Limb (tissue), 2 donors: ENCODE measurements around the gene ATP1A2.
A peak's percentile ranks its signal among the peaks of the same experiment; 100 is the strongest.
"Not testable (repeated sequence)": the region's sequence is repeated elsewhere in the genome, so short reads cannot be mapped to it uniquely, and the experiment has no call there.

Experiments used
- DNase-seq, 2 donors: peaks; one replicate each; pipeline ENCODE4 v3.0.0-alpha.2; 2016; ENCODE audit errors: extremely low spot score in 2 of 2

Gene ATP1A2

DNA sequence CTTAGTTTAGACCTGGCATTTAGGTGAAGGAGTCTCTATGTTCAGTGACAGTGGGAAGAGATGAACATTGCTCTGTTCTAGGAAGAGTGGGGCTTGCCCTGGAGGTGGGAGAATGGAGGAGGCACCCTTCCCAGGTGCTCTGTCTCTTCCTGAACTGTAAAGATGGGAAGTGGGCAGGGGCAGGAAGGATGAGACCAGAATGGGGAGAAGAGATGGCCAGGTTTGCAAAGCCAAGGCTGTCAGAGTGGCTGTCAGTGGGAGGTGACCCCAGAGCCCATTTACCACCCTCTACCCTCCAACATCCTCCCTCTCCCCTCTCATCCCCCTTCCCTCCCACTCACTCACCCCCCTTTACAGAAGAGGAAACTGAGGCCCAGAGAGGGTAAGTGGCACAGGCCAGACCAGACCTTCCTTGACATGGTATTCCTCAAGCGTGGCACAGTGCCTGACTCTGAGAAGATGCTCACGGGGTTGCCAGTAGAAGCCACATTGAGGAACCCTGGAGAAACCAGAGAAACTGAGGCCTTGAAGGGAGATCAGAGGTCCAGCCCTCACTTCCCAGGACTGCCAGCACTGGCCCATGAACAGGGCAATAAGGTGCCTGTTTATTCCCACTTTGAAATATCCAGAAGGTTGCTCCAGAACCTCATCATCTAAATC lies 15.7 kb upstream of the ATP1A2 start:
- no peak for DNase-seq

DNA sequence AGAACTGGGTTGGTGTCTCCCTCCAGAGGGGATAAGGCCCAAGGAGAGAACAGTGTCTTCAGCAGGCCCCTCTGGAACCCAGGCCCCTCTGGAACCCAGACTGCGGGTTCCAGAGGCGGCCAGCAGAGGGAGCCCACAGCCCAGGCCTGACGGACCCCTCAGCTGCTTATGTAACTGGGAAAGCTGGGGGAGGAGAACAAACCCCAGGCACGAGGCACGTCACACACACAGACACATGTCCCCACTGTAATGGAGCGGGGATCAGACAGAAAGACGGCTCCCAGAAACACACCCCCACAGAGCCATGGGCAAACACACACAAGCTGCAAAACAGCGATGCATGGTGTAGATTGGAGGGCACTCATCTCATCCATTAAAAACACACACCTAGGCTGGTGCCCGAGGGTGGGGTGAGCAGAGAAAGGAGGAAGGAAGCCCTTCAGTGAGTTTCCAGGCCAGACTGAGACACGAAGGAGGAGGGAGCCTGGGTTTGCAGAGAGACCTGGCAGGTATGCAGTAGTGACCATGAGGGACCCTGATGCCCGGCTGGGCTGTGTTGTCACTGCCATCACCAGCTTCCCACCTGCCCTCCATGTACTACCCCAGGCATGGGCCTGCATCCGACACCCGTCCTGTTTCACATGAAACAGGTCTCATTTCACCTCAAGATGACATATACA lies 14.4 kb upstream of the ATP1A2 start:
- peak; percentile 87 to 88 for DNase-seq

DNA sequence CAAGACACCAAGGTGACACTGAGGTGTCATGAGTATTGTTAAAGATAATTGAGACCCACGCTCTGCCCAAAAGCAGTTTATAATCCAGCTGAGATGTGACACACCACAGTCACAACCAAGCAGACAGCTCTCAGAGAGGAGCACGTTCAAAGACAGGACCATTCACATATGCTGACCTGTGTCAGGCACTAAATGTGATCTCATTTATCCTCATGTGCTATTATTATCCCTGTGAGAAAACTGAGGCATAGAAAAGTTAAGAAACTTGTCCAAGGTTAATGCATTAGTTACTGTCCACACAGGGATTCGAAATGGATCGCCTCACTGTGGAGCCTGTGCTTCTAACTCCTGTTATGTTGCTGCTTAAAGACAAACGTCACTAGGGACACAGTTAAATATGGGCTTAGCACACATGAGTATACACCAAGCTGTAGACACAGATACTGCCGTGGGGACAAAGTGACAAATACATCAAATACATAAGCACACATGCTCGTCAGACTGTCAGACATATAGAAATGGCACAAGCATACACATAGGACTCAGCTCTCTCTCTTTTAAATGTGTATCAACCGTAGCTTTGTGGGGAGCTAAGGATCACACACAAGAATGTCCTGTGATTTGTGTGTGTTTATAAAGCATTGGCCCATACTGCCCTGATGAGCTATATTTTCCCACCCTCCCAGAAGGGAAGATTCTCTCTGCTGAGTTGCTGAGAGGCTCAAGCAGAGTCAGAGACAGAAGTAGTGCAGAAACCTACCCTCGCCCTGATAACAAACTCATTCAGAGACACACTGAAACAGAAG lies 13.6 kb upstream of the ATP1A2 start:
- DNase-seq, result no peak

DNA sequence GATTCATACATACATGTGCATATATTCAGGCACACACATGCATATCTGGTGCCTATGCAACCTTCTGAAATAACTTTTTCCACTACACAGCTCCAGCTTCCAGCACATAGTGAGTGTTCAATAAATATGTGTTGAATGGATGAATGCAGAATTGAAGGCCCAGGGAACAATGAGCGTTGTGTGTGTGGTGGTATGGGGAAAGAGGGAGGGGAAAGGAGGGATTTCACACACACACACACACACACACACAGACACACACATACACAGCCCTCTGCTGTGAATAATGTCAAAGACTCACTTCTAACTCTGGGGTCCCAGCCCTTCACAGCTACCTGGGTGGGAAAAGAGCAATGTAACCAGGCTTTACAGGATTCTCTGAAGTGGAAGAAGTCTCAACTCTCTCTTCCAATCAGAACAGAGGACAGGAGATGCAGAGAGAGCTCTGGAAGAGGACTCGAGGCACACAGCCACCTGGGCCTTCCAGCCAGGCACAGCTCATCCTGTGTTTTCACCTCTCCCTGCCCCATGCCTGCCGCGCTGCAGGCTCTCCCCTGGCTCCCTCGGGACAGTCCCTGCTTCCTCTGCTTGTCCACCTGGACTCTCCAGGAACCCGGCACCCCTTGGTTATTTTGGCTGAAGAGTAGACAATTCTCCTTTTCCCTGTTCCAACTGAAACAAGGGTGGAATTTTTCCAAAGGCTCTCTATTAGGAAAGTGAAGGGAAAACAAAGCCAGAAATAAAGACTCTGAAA lies 11.7 kb upstream of the ATP1A2 start:
- no peak for DNase-seq

DNA sequence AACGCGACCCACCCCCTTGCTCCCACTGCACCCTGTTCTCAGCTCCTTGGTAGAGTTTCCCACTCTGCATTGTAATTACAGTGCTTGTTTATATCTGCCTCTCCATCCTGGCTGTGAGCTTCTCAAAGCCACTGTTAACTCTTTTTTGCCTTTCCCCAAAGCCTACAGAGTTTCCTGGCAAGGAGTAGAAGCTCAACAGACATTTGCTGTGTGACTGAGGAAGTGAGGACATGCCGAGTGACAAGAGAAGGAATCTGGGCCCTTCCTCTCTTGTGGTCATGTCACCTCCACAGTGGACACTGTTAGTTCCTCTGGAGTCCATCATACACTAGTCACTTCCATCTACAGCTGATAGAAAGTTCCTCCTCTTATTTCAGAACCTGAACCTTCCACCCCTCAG lies 11.1 kb upstream of the ATP1A2 start:
- DNase-seq, result no peak

DNA sequence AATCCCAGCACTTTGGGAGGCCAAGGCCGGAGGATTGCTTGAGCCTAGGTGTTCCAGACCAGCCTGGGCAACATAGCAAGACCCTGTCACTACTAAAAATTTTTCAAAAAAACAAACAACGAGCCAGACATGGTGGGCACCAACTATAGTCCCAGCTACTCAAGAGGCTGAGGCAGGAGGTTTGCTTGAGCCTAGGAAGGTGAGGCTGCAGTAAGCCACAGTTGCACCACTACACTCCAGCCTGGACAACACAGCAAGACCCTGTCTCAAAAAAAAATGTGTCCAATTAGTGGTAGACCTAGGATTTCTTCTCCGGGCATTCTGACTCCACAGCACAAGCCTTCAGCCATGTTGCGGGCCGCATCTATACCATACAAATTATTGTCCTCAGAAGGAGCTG lies 10.4 kb upstream of the ATP1A2 start:
- no peak for DNase-seq

DNA sequence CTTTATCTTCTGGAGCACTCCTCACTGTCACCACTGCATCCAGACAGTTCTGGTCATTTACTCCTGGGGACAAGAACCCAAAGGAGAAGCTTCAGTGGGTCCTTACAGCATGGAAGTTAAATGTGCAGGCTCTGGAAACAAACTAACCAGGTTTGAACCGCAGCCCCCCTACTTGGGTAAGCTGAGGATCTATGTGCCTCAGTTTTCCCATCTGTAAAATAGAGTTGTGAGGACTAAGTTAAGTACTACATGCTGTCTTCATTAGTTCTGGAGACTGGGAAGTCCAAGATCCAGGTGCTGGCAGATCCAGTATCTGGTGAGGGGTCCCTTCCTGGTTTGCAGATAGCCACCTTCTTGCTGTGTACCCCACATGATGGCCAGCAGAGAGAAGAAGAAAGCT lies 8.0 kb upstream of the ATP1A2 start:
- DNase-seq, result no peak

DNA sequence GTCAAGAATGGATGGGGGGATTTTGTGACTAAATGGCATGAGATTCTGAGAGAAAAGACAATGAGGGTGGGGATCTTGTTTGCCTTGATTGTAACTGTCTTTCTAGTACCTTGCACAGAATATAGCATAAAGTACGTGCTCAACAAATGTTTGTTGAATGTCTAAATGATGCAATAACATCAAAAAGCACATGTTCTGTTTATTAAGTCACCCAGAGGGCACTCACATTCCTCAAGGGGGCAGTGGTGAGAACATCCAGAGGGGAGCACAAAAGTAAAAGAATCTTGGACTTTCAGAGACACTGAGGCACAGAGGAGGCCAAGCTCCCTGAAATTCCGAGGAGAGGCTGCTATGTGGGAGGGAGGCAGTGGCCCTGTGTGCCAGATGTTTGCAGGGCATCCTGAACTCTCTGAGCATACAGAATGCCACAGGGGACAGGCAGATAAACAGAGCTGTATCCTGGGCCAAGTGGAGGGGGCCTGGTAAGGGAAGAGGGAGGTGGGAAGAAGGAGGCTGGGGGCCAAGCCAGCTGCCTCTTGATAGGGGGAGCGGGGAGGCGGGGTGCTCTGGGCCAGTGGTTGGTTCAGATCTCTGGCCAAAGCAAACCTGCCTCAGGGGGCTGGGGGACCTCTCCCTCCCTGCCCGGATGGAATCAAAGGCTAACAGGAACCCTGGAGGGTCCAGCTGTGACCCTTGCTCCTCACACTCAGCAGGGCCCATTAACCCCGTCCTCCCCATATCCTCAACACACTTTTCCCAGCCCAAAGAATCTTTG lies 6.5 kb upstream of the ATP1A2 start:
- DNase-seq, result peak; percentile 29 to 65

DNA sequence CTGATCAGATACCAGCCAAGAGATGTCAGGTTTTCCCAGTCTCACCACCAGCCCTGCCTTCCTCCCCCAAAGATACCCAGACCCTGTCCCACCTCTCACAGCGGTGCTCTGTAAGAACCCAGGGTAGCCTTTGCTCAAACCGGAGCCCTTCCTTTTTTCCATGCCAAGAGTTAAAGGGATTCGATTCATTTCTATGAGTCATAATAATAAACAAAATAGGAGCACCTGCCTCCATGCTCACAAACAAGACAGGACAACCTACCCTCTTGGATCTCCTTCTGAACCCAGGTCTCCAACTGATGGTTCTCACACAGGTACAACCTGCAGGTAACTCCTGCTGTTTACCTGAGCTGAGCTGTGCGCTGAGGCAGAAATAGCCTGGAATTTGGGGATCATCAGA lies 5.9 kb upstream of the ATP1A2 start:
- DNase-seq, result no peak

DNA sequence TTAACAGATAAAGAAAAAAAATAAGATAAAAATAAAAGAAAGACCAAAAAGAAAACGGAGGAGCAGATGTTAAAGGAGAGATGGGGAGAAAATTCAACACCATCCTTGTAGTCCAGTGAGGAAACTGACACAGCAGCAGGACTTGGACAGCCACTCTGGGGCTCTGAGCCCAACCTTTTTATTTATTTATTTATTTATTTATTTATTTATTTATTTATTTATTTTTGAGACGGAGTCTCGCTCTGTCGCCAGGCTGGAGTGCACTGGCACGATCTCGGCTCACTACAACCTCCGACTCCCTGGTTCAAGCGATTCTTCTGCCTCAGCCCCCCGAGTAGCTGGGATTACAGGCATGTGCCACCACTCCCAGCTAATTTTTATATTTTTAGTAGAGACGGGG lies 4.1 kb upstream of the ATP1A2 start:
- not testable (repeated sequence) for DNase-seq

DNA sequence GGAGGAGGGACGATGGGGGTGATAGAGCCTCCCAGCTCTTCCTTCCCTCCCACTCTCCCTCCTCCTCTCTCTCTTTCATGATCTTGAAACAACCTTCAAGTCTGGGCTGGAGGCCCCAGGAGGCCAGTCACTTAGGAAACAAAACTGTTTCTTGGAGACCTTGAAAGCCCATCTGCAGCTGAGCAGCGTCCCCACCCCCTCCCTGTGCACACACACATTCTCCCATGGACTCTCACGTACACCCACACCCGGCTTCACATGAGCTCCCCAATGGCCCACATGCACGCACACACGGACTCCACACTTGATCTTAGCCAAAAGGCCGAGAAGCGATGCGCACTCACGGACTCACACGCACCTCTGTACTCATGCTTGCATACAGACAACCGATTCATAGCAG lies 3.2 kb upstream of the ATP1A2 start:
- DNase-seq, result peak; percentile 53 to 57

DNA sequence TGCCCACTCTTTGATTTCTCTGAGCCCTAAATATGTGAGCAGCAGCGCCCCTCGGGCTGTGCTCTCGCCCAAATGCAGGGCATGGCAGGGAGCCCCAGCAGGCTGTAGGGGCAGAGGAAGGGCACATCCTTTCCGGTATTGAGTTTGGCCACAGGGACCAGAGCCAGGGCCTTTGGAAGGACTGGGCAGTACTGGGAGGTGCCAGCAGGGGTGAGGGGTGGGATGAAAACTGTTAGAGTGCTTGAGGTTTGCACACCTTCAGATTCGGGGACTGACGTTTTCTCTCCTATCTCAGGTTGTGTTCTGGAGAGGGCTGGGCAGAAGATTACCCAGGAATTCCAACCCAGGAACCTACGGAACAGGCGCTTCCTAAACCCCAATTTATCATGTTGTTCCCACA lies 2.2 kb upstream of the ATP1A2 start:
- no peak for DNase-seq

DNA sequence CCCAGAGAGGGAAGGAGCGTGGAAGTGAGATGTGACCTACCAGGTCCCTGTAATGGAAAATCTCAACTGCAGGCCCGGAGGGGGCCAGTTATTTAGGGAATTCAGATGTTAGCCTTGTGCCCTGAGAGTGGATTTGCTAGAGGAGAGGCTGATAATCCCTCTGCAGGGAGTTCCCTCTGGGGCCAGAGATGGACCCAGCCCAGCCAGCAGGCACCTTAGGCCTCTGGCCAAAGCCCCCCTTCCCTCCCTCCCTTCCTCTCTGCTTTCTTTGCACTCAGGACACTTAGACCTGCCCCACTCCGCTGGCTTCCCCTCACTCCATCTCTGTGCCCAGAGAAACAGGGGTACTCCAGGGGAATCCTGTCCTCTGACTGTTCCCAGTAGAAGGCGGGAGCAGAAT lies 1.5 kb upstream of the ATP1A2 start:
- DNase-seq, result no peak

DNA sequence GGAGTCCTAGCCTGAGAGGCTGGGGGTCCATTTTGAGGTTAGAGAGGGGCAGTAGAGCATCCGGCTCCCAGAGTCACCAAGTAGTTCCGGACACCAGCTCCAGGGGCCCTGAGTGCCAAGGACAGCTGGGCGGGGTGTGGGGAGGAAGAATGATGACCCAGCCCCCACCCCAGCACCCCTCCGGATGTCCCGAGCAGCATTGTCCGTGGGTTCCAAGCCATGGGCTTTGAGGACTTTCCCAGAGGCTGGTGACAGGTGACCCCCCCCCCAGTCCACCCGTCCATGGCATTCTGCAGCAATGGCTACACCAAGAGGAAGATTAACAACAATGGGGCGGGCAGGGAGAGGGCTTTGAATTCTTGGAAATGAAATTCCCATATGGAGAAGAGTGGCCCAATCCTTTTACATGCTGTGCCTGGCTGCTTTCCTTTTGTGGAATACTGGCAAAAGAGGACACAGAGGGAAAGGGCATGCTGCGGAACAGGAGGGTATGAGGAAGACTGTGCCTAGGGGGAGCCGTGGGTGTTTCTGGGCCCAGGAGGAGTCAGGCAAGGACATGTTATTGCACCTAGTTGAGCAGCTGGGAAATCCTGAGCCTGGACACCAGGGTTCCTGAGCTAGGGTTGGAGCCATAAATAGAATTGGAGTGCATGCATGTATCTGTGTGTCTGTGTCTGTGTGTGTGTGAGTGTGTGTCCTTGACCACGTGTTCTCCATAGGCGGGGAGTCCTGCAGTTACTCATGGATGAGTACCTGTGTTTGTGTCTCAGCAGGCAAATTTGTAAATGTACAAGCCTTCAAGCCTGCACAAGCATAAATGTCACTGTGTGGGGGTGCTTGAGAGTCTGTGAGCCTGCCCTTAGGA lies 956 bp downstream of the ATP1A2 start:
- DNase-seq, result no peak

DNA sequence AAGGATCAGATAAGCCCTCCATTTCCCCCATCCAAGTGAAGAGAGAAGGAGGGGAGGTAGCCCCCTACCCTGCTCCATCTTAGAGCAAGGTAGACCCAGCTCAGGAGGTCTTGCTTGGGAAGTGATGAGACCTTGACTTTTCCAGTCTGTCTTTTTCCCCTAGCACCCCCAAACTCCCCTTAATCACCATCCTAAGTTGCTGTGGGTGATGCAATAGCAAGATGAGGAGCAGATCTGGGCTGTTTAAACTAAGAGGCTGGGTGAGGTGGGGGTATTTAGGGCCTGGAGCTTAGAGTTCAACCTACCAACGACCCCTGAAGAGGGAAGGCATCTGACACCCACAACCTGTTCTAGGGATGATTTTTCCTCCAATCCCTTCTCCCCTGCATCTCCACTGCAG lies 1.7 kb downstream of the ATP1A2 start:
- no peak for DNase-seq

DNA sequence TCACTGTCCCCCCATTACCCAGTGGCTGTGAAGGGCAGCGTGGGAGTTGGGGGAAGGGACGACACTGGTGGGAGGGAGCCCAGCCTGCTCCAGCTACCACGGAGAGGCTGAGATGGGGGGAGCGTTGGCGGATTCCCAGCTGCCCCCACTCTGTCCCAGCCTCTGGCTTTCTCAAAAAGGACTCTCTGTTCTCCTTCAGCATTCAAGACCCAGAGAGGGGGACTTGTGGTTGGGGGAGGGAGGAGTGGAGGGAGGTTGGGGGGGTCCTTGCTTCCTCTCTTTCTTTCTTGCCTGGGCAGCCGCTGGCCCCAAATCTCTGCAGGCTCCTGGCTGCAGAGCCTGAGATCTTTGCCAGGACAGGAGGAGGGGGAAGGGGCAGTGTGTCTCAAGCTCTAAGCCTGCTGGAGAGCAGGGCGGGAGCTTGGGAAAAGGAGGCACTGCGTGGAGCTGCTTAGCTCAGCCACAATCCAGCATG lies 2.2 kb downstream of the ATP1A2 start:
- DNase-seq, result peak; percentile 58 to 83

DNA sequence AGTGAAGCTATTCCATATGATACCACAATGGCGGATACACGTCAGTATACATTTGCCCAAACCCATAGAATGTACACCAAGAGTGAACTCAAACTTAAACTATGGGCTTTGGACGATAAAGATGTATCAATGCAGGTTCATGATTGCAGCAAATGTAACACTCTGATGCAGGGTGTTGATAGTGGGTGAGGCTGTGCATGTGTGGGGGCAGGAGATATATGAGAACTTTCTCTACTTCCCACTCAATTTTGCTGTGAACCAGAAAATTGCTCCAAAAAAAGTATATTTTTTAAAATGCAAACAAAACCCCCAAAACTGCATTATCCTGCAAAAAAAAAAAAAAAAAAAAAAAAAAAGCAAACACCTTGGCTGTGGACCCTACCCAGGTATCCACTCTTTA lies 3.4 kb downstream of the ATP1A2 start:
- no peak for DNase-seq

DNA sequence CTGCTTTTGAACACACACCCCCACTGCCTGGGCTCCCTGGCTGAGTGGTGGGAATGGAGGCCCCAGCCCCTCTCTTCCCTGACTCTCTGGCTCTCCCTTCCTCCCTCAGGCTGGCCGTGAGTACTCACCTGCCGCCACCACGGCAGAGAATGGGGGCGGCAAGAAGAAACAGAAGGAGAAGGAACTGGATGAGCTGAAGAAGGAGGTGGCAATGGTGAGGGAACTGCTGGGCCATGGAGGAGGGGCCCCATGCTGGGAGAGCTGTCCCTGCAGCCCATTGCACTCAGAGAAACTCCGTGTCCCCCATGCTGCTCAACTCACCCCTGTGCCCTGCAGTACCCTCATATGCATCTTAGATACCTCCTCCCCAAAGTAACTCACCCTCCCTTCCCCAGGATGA lies 5.2 kb downstream of the ATP1A2 start:
- no peak for DNase-seq

DNA sequence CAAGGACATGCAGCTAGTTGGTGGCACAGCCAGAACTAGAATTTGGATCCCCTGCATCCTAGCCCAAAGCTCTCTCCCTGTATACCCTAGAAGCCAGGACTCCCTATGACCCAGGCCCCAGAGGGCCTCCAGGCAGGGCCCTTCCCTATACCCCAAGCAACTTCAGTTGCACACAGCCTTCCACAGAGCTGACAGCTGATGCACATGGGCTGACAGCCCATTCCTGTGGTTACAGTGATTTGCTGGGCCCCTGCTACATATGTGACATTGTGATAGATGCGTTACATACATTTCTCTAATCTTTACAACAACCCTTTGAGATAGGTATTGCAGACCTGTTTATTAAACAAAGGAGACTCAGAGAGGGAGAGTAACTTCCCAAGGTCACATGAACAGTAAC lies 5.8 kb downstream of the ATP1A2 start:
- no peak for DNase-seq

DNA sequence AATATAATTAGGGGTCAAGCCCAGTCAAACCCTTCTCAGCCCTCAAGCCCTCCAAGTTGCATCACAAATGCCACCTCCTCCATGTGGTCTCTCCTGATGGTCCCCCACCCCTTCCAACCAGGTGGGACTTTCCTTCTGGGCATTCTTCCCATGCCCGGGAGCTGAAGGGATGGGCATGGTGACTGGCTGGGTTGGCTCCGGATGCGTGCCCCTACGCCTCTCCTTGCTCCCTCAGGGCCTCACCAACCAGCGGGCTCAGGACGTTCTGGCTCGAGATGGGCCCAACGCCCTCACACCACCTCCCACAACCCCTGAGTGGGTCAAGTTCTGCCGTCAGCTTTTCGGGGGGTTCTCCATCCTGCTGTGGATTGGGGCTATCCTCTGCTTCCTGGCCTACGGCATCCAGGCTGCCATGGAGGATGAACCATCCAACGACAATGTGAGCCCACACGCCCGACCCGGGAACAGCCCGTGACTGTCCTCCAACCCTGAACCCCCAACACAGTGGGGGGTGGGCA lies 7.5 kb downstream of the ATP1A2 start:
- no peak for DNase-seq
